Cardiac muscle cell (in vitro differentiated cells and primary cell): ENCODE measurements around the gene SPHK1. TPM values are rescaled to one million over a fixed set of nuclear protein-coding genes. Genes with fewer than 3 reads are reported as not detected.
"Not testable (repeated sequence)": the region's sequence is repeated elsewhere in the genome, so short reads cannot be mapped to it uniquely, and the experiment has no call there.

Experiments used
- DNase-seq, 2 donors: peaks; one replicate each; pipeline versions ENCODE4 v3.0.0 to v3.0.0-alpha.2; 2010 to 2017; ENCODE audit warnings: low read depth in 1 of 2, low spot score in 1 of 2
- H3K27ac ChIP-seq: fragments of 200-600 bp; sonication (generic); 2 replicates; pipeline ENCODE4 v1.5.1; 2016
- H3K27me3 ChIP-seq: fragments of 200-600 bp; sonication (generic); 2 replicates; pipeline ENCODE4 v1.6.0; 2016; ENCODE audit warnings: control low read depth
- H3K36me3 ChIP-seq: fragments of 200-600 bp; sonication (generic); 2 replicates; pipeline ENCODE4 v1.5.1; 2016; ENCODE audit warnings: control low read depth
- H3K4me1 ChIP-seq: fragments of 200-600 bp; sonication (generic); 2 replicates; pipeline ENCODE4 v1.8.1; 2017; ENCODE audit warnings: low read depth, mild to moderate bottlenecking, mixed run types
- H3K4me3 ChIP-seq: fragments of 200-600 bp; sonication (generic); 2 replicates; pipeline ENCODE4 v1.5.1; 2016; ENCODE audit warnings: mild to moderate bottlenecking
- H3K9me3 ChIP-seq: fragments of 200-600 bp; sonication (generic); 2 replicates; pipeline ENCODE4 v1.5.1; 2017; ENCODE audit warnings: low read depth, mild to moderate bottlenecking, control low read depth
- CTCF ChIP-seq: IDR thresholded peaks from 2 replicates; pipeline ENCODE4 v1.5.1; 2012; ENCODE audit warnings: low read depth, mild to moderate bottlenecking, low read length
- polyA plus RNA-seq: library from polyadenylated mRNA; unstranded; fragments of >200 nt; fragmentation: Nextera tagmentation; extraction: Ambion mirVana; gene quantifications from 2 replicates; pipeline ENCODE4 v1.2.1, GENCODE V29; 2016
- total RNA-seq: library from RNA; depleted of rRNA; stranded (reverse); fragments of >200 nt; gene quantifications from 2 replicates; pipeline ENCODE4 v1.2.3, GENCODE V29; 2016

SPHK1 gene
- total and polyA plus RNA-seq, 2 experiments from 2014 or later, result 14.3 to 24.3 TPM

- no peaks in the 10 kb centered on the region for H3K4me1 ChIP-seq
- peaks cover 19% of the 10 kb centered on the region for H3K36me3 ChIP-seq
- TF ChIP-seq CTCF, result no peak
- H3K9me3 ChIP-seq, result no peaks in the 10 kb centered on the region
- no peak overlapping the region for H3K4me3 ChIP-seq
- no peak for DNase-seq
- no peak overlapping the region for H3K27ac ChIP-seq
- H3K27me3 ChIP-seq, result no peaks in the 10 kb centered on the region
Measured at GRCh38 chr17:76343106-76343505, 41.3 kb upstream of the SPHK1 start.

DNA sequence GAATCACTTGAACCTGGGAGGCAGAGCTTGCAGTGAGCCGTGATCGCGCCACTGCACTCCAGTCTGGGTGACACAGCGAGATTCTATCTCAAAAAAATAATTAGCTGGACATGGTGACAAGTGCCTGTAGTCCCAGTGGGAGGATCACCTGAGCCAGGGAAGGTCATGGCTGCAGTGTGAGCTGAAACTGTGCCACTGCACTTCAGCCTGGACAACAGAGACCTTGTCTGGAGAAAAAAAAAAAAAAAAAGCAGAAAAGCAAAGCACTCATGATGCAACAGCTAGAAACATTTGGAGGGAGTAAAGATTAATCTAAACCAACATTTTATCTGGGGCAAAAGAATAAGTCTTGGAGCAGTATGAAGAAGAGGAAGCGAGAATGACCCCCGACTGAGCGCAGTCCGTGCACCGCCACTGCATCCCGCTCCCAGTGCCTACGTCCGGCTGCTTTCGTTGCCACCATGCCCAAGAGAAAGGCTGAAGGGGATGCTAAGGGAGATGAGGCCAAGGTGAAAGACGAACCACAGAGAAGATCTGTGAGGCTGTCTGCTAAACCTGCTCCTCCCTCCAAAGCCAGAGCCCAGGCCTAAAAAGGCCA is 38.9 kb upstream of the SPHK1 start:
- no peaks in the 10 kb centered on the region for H3K9me3 ChIP-seq
- H3K27ac ChIP-seq, result no peak overlapping the region

GRCh38 chr17:76346936-76347335 is 37.5 kb upstream of the SPHK1 start:
- DNase-seq, H3K4me1 ChIP-seq: not testable (repeated sequence)

More for the DNA sequence above, 38.9 kb upstream of the SPHK1 start:
- TF ChIP-seq CTCF, result no peak
- H3K4me1 ChIP-seq, result no peaks in the 10 kb centered on the region
- H3K36me3 ChIP-seq, result peaks cover 19% of the 10 kb centered on the region
- H3K27me3 ChIP-seq, result no peaks in the 10 kb centered on the region
- DNase-seq, result no peak
- H3K4me3 ChIP-seq, result no peak overlapping the region

GRCh38 chr17:76350463-76350862 is 33.9 kb upstream of the SPHK1 start:
- Histone ChIP-seq H3K27ac (no peak overlapping the region), H3K4me3 (no peak overlapping the region), H3K4me1 (peaks cover 14% of the 10 kb centered on the region), H3K27me3 (no peaks in the 10 kb centered on the region), H3K9me3 (no peaks in the 10 kb centered on the region), H3K36me3 (peaks cover 7% of the 10 kb centered on the region)
- DNase-seq, result no peak
- no peak for TF ChIP-seq CTCF

More at GRCh38 chr17:76346936-76347335, 37.5 kb upstream of the SPHK1 start:
- H3K9me3 ChIP-seq, H3K27ac ChIP-seq, H3K4me3 ChIP-seq, H3K27me3 ChIP-seq: not testable (repeated sequence)
- H3K36me3 ChIP-seq, result peaks cover 19% of the 10 kb centered on the region

DNA sequence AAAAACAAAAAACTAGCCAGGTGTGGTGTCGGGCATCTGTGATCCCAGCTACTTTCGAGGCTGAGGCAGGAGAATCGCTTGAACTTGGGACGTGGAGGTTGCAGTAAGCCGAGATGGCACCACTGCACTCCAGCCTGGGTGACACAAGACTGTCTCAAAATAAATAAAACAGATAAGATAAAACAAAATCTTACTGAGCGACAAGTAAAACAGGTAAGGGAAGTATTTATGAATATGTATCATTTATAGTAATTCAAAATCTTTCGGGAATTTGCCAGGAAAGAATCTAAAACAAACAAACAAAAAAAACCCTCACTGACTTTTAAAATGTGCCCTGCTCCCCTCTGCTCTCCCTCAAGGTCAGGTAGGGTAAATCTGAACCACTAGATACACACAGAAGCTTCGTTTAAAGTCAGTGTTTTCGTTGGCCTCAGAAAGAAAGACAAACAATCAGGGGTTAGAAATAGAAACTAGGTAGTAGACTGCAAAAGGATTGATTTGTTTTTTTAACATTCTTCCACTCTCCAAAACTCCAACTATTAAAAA is 32.8 kb upstream of the SPHK1 start:
- Histone ChIP-seq H3K9me3 (no peaks in the 10 kb centered on the region), H3K27ac (peak overlapping the region; percentile 53), H3K27me3 (no peaks in the 10 kb centered on the region), H3K4me3 (no peak overlapping the region), H3K4me1 (peaks cover 14% of the 10 kb centered on the region), H3K36me3 (peaks cover 5% of the 10 kb centered on the region)
- DNase-seq, result no peak
- no peak for TF ChIP-seq CTCF

DNA sequence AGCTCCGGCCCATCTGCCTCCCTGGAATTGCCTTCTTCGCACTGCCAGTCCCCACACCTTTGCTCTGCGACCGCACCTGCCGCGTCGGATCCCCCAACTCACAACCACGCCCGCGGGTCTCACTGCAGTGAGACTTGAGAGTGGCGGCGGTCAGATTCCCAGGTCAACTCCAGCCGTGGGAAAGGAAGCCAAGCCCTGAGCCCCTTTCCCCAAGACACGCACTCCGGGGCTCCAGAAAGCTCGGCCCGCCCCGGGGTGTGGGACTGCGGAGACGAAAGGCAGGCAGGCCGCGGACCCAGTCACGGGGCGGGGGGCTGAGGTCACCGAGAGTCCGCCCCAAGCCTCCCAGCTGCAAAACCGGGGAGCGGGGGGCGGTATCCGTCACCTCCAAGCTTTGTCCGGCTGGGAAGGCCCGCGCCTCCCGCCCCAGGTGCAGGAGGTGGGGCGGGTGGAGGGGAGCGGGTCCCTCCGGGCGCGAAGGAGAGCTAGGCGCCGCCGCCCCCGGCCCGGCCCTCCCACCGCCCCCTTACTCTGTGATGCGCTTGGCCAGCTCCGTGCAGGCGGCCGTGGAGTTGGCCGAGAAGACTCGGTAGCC is 31.3 kb upstream of the SPHK1 start:
- no peak for TF ChIP-seq CTCF
- Histone ChIP-seq H3K36me3 (no peaks in the 10 kb centered on the region), H3K4me3 (peak overlapping the region; percentile 90), H3K9me3 (no peaks in the 10 kb centered on the region), H3K4me1 (peaks cover 14% of the 10 kb centered on the region), H3K27me3 (no peaks in the 10 kb centered on the region), H3K27ac (peak overlapping the region; percentile 99)
- peak in 1 of 2 donors; percentile 56 for DNase-seq
